ENCODE results near the gene SMIM13.
A peak's percentile ranks its signal among the peaks of the same experiment; 100 is the strongest.

The SMIM13 gene

GRCh38 chr6:11123978-11124377 lies 30.3 kb downstream of the SMIM13 start:
- DNase-seq = no peak
- H3K18ac ChIP-seq (ENCODE audit: low read length) = no peak overlapping the region
- no peak overlapping the region for H4K5ac ChIP-seq (ENCODE audit: low read length)
- no peaks in the 10 kb centered on the region for H3K4me1 ChIP-seq (ENCODE audit: control insufficient read depth, low read depth, low read length)
- no peak overlapping the region for H2BK120ac ChIP-seq (ENCODE audit: low read depth, low read length)
- no peaks in the 10 kb centered on the region for H3K27me3 ChIP-seq (ENCODE audit: insufficient read depth, low read length, poor library complexity)
- H3K9ac ChIP-seq (ENCODE audit: low read length) = no peak overlapping the region
- H4K8ac ChIP-seq (ENCODE audit: low read depth, low read length) = no peak overlapping the region
- H3K56ac ChIP-seq (ENCODE audit: low read length) = no peak overlapping the region
- no peaks in the 10 kb centered on the region for H3K36me3 ChIP-seq (ENCODE audit: control insufficient read depth, insufficient read depth, low read length)
- H3K4me2 ChIP-seq (ENCODE audit: low read length) = no peak overlapping the region
- peaks cover 27% of the 10 kb centered on the region for H3K79me1 ChIP-seq (ENCODE audit: low read length)
- no peak overlapping the region for H3K4me3 ChIP-seq (ENCODE audit: low read length)
- H2AK5ac ChIP-seq (ENCODE audit: low read length) = no peak overlapping the region
- no peak overlapping the region for H3K23ac ChIP-seq (ENCODE audit: low read length)
- peaks cover 23% of the 10 kb centered on the region for H3K79me2 ChIP-seq (ENCODE audit: control insufficient read depth, insufficient read depth, low read length)
- no peak overlapping the region for H3K4ac ChIP-seq (ENCODE audit: low read depth, low read length)
- WGBS (ENCODE audit: extremely low coverage, insufficient coverage, low lambda C conversion rate) = no CpG with 5 or more reads among the region's 2 CpGs
- H3K27ac ChIP-seq (ENCODE audit: low read depth, low read length) = no peak overlapping the region
- H2BK5ac ChIP-seq (ENCODE audit: low read length) = no peak overlapping the region
- no peak overlapping the region for H2BK15ac ChIP-seq (replicated peaks; ENCODE audit: low read depth)

- no peak overlapping the region for H3K56ac ChIP-seq (ENCODE audit: low read length)
- WGBS (ENCODE audit: extremely low coverage, insufficient coverage, low lambda C conversion rate) = no CpG with 5 or more reads among the region's 2 CpGs
- DNase-seq = peak; percentile 63
Measured at GRCh38 chr6:11126876-11127275, 33.2 kb downstream of the SMIM13 start.

GRCh38 chr6:11128608-11129007 lies 35.0 kb downstream of the SMIM13 start:
- no peaks in the 10 kb centered on the region for H3K27me3 ChIP-seq (ENCODE audit: insufficient read depth, low read length, poor library complexity)
- H3K9ac ChIP-seq (ENCODE audit: low read length) = no peak overlapping the region
- H3K56ac ChIP-seq (ENCODE audit: low read length) = no peak overlapping the region
- no peak overlapping the region for H3K4me2 ChIP-seq (ENCODE audit: low read length)
- H3K79me2 ChIP-seq (ENCODE audit: control insufficient read depth, insufficient read depth, low read length) = peaks cover 20% of the 10 kb centered on the region
- no peaks in the 10 kb centered on the region for H3K4me1 ChIP-seq (ENCODE audit: control insufficient read depth, low read depth, low read length)
- no peak overlapping the region for H3K18ac ChIP-seq (ENCODE audit: low read length)
- no CpG with 5 or more reads among the region's 2 CpGs for WGBS (ENCODE audit: extremely low coverage, insufficient coverage, low lambda C conversion rate)
- no peak overlapping the region for H3K4me3 ChIP-seq (ENCODE audit: low read length)
- peaks cover 16% of the 10 kb centered on the region for H3K79me1 ChIP-seq (ENCODE audit: low read length)
- H3K23ac ChIP-seq (ENCODE audit: low read length) = no peak overlapping the region
- no peak overlapping the region for H2BK5ac ChIP-seq (ENCODE audit: low read length)
- H4K5ac ChIP-seq (ENCODE audit: low read length) = no peak overlapping the region
- H2BK15ac ChIP-seq (replicated peaks; ENCODE audit: low read depth) = no peak overlapping the region
- no peaks in the 10 kb centered on the region for H3K36me3 ChIP-seq (ENCODE audit: control insufficient read depth, insufficient read depth, low read length)
- H2AK5ac ChIP-seq (ENCODE audit: low read length) = no peak overlapping the region
- no peak overlapping the region for H2BK120ac ChIP-seq (ENCODE audit: low read depth, low read length)
- DNase-seq = no peak
- no peak overlapping the region for H4K8ac ChIP-seq (ENCODE audit: low read depth, low read length)
- H3K27ac ChIP-seq (ENCODE audit: low read depth, low read length) = no peak overlapping the region
- H3K4ac ChIP-seq (ENCODE audit: low read depth, low read length) = no peak overlapping the region

More at GRCh38 chr6:11126876-11127275, 33.2 kb downstream of the SMIM13 start:
- H3K9ac ChIP-seq (ENCODE audit: low read length) = no peak overlapping the region
- no peak overlapping the region for H3K18ac ChIP-seq (ENCODE audit: low read length)
- peaks cover 18% of the 10 kb centered on the region for H3K79me1 ChIP-seq (ENCODE audit: low read length)
- no peak overlapping the region for H2BK15ac ChIP-seq (replicated peaks; ENCODE audit: low read depth)
- H2BK5ac ChIP-seq (ENCODE audit: low read length) = no peak overlapping the region
- H3K4me3 ChIP-seq (ENCODE audit: low read length) = no peak overlapping the region
- no peaks in the 10 kb centered on the region for H3K36me3 ChIP-seq (ENCODE audit: control insufficient read depth, insufficient read depth, low read length)
- H2AK5ac ChIP-seq (ENCODE audit: low read length) = no peak overlapping the region
- H3K23ac ChIP-seq (ENCODE audit: low read length) = no peak overlapping the region
- H4K5ac ChIP-seq (ENCODE audit: low read length) = no peak overlapping the region
- H3K79me2 ChIP-seq (ENCODE audit: control insufficient read depth, insufficient read depth, low read length) = peaks cover 23% of the 10 kb centered on the region
- no peak overlapping the region for H4K8ac ChIP-seq (ENCODE audit: low read depth, low read length)
- H2BK120ac ChIP-seq (ENCODE audit: low read depth, low read length) = no peak overlapping the region
- no peaks in the 10 kb centered on the region for H3K4me1 ChIP-seq (ENCODE audit: control insufficient read depth, low read depth, low read length)
- H3K27ac ChIP-seq (ENCODE audit: low read depth, low read length) = no peak overlapping the region
- no peak overlapping the region for H3K4ac ChIP-seq (ENCODE audit: low read depth, low read length)
- no peak overlapping the region for H3K4me2 ChIP-seq (ENCODE audit: low read length)
- no peaks in the 10 kb centered on the region for H3K27me3 ChIP-seq (ENCODE audit: insufficient read depth, low read length, poor library complexity)

- no peak overlapping the region for H2BK5ac ChIP-seq (ENCODE audit: low read length)
- no peak overlapping the region for H2BK120ac ChIP-seq (ENCODE audit: low read depth, low read length)
- H3K27ac ChIP-seq (ENCODE audit: low read depth, low read length) = no peak overlapping the region
- H2AK5ac ChIP-seq (ENCODE audit: low read length) = no peak overlapping the region
- H3K4me1 ChIP-seq (ENCODE audit: control insufficient read depth, low read depth, low read length) = no peaks in the 10 kb centered on the region
- H2BK15ac ChIP-seq (replicated peaks; ENCODE audit: low read depth) = no peak overlapping the region
- H3K4me2 ChIP-seq (ENCODE audit: low read length) = no peak overlapping the region
- peaks cover 17% of the 10 kb centered on the region for H3K79me2 ChIP-seq (ENCODE audit: control insufficient read depth, insufficient read depth, low read length)
- H3K27me3 ChIP-seq (ENCODE audit: insufficient read depth, low read length, poor library complexity) = no peaks in the 10 kb centered on the region
- no peak overlapping the region for H4K8ac ChIP-seq (ENCODE audit: low read depth, low read length)
- no peak overlapping the region for H3K18ac ChIP-seq (ENCODE audit: low read length)
- no peak overlapping the region for H3K23ac ChIP-seq (ENCODE audit: low read length)
- no peak for DNase-seq
- H3K79me1 ChIP-seq (ENCODE audit: low read length) = peaks cover 16% of the 10 kb centered on the region
- no peak overlapping the region for H3K56ac ChIP-seq (ENCODE audit: low read length)
- H3K36me3 ChIP-seq (ENCODE audit: control insufficient read depth, insufficient read depth, low read length) = no peaks in the 10 kb centered on the region
- no peak overlapping the region for H3K9ac ChIP-seq (ENCODE audit: low read length)
- WGBS (ENCODE audit: extremely low coverage, insufficient coverage, low lambda C conversion rate) = no CpG with 5 or more reads among the region's 1 CpG
- H4K5ac ChIP-seq (ENCODE audit: low read length) = no peak overlapping the region
- H3K4me3 ChIP-seq (ENCODE audit: low read length) = no peak overlapping the region
- H3K4ac ChIP-seq (ENCODE audit: low read depth, low read length) = no peak overlapping the region
Measured at GRCh38 chr6:11129908-11130565, 36.4 kb downstream of the SMIM13 start.

- H2BK15ac ChIP-seq (replicated peaks; ENCODE audit: low read depth) = no peak overlapping the region
- no peak overlapping the region for H3K23ac ChIP-seq (ENCODE audit: low read length)
- no peaks in the 10 kb centered on the region for H3K27me3 ChIP-seq (ENCODE audit: insufficient read depth, low read length, poor library complexity)
- H3K9ac ChIP-seq (ENCODE audit: low read length) = no peak overlapping the region
- H2AK5ac ChIP-seq (ENCODE audit: low read length) = no peak overlapping the region
- no peak overlapping the region for H3K18ac ChIP-seq (ENCODE audit: low read length)
- no peak overlapping the region for H3K56ac ChIP-seq (ENCODE audit: low read length)
- no peaks in the 10 kb centered on the region for H3K36me3 ChIP-seq (ENCODE audit: control insufficient read depth, insufficient read depth, low read length)
- H3K79me2 ChIP-seq (ENCODE audit: control insufficient read depth, insufficient read depth, low read length) = peaks cover 17% of the 10 kb centered on the region
- DNase-seq = no peak
- peaks cover 18% of the 10 kb centered on the region for H3K79me1 ChIP-seq (ENCODE audit: low read length)
- no peaks in the 10 kb centered on the region for H3K4me1 ChIP-seq (ENCODE audit: control insufficient read depth, low read depth, low read length)
- no peak overlapping the region for H2BK5ac ChIP-seq (ENCODE audit: low read length)
- no peak overlapping the region for H3K4ac ChIP-seq (ENCODE audit: low read depth, low read length)
- no peak overlapping the region for H2BK120ac ChIP-seq (ENCODE audit: low read depth, low read length)
- H3K4me2 ChIP-seq (ENCODE audit: low read length) = no peak overlapping the region
- H4K5ac ChIP-seq (ENCODE audit: low read length) = no peak overlapping the region
- H3K4me3 ChIP-seq (ENCODE audit: low read length) = no peak overlapping the region
- H3K27ac ChIP-seq (ENCODE audit: low read depth, low read length) = no peak overlapping the region
- no peak overlapping the region for H4K8ac ChIP-seq (ENCODE audit: low read depth, low read length)
Measured at GRCh38 chr6:11130605-11131004, 37.0 kb downstream of the SMIM13 start.
